Neural cell (in vitro differentiated cells): Measurements from ENCODE around the gene ZNF438. TPM values are rescaled to one million over a fixed set of nuclear protein-coding genes. Genes with fewer than 3 reads are reported as not detected.

Experiments used
- H2AFZ ChIP-seq: fragments of 200-600, 300-800 bp; sonication (generic), shearing (Covaris generic); 2 replicates; pipeline ENCODE4 v1.6.0; 2014; ENCODE audit warnings: low read depth, mild to moderate bottlenecking, antibody characterized with exemption, low read length, moderate library complexity
- H3F3A ChIP-seq: fragments of 200-600 bp; shearing (Covaris generic); 2 replicates; pipeline ENCODE4 v1.6.1; 2016; ENCODE audit warnings: mild to moderate bottlenecking, moderate library complexity, mixed read lengths, antibody characterized with exemption, low read length; ENCODE audit not compliant: insufficient read depth, poor library complexity, severe bottlenecking
- H3K27ac ChIP-seq: fragments of 200-600, 300-800 bp; sonication (generic), shearing (Covaris generic); 2 replicates; pipeline ENCODE4 v1.5.1; 2014; ENCODE audit warnings: mild to moderate bottlenecking, low read length, moderate library complexity
- H3K27me3 ChIP-seq: fragments of 300-800, 200-600 bp; sonication (generic), shearing (Covaris generic); 2 replicates; pipeline ENCODE4 v1.6.0; 2014; ENCODE audit warnings: mild to moderate bottlenecking, low read depth, low read length, moderate library complexity; ENCODE audit not compliant: insufficient read depth
- H3K36me3 ChIP-seq: fragments of 300-800, 200-600 bp; sonication (generic), shearing (Covaris generic); 2 replicates; pipeline ENCODE4 v1.5.1; 2014; ENCODE audit warnings: mild to moderate bottlenecking, antibody characterized with exemption, low read length, moderate library complexity; ENCODE audit not compliant: insufficient read depth
- H3K4me2 ChIP-seq: fragments of 300-800, 200-600 bp; sonication (generic), shearing (Covaris generic); 2 replicates; pipeline ENCODE4 v1.6.0; 2014; ENCODE audit warnings: mild to moderate bottlenecking, low read length
- H3K4me3 ChIP-seq: fragments of 300-800, 200-600 bp; sonication (generic), shearing (Covaris generic); 2 replicates; pipeline ENCODE4 v1.5.1; 2014; ENCODE audit warnings: mild to moderate bottlenecking, low read length, moderate library complexity
- H3K79me2 ChIP-seq: fragments of 200-600 bp; shearing (Covaris generic); replicated peaks from 2 replicates; pipeline ENCODE4 v1.6.0; 2014; ENCODE audit warnings: mild to moderate bottlenecking, low read length, moderate library complexity; ENCODE audit not compliant: insufficient read depth
- H3K9ac ChIP-seq: fragments of 300-800, 200-600 bp; sonication (generic), shearing (Covaris generic); 2 replicates; pipeline ENCODE4 v1.6.1; 2016; ENCODE audit warnings: mild to moderate bottlenecking, low read length, mixed read lengths
- H3K9me2 ChIP-seq: fragments of 200-600 bp; shearing (Covaris generic); 2 replicates; pipeline ENCODE4 v1.6.1; 2016; ENCODE audit warnings: mild to moderate bottlenecking, low read length, mixed read lengths; ENCODE audit not compliant: insufficient read depth
- H3K9me3 ChIP-seq: fragments of 200-600, 300-800 bp; sonication (generic), shearing (Covaris generic); 2 replicates; pipeline ENCODE4 v1.6.1; 2016; ENCODE audit warnings: mild to moderate bottlenecking, mixed run types, low read length, moderate library complexity, mixed read lengths
- H4K20me1 ChIP-seq: fragments of 200-600 bp; shearing (Covaris generic); 2 replicates; pipeline ENCODE4 v1.6.1; 2016; ENCODE audit warnings: mild to moderate bottlenecking, mixed run types; ENCODE audit not compliant: insufficient read depth
- EP300 ChIP-seq: fragments of 450-650 bp; conservative IDR thresholded peaks from 2 replicates; pipeline ENCODE4 v1.6.1; 2014; ENCODE audit warnings: antibody characterized with exemption, mild to moderate bottlenecking, moderate library complexity; ENCODE audit not compliant: poor library complexity, severe bottlenecking
- EZH2 ChIP-seq: fragments of 200-600, 300-800 bp; shearing (Covaris generic), sonication (generic); IDR thresholded peaks from 2 replicates; pipeline ENCODE4 v1.6.1; 2014; ENCODE audit warnings: antibody characterized with exemption, low read length, borderline replicate concordance, mild to moderate bottlenecking; ENCODE audit not compliant: insufficient read depth, poor library complexity, severe bottlenecking
- MXI1 ChIP-seq: fragments of 450-650 bp; conservative IDR thresholded peaks from 2 replicates; pipeline ENCODE4 v1.6.1; 2014; ENCODE audit warnings: antibody characterized with exemption, mild to moderate bottlenecking; ENCODE audit not compliant: poor library complexity, severe bottlenecking
- POLR2AphosphoS5 ChIP-seq: IDR thresholded peaks from 2 replicates; pipeline ENCODE4 v1.6.1; 2012
- RAD21 ChIP-seq: fragments of 450-650 bp; conservative IDR thresholded peaks from 2 replicates; pipeline ENCODE4 v1.6.1; 2014; ENCODE audit warnings: antibody characterized with exemption, mild to moderate bottlenecking, moderate library complexity
- REST ChIP-seq: IDR thresholded peaks from 2 replicates; pipeline ENCODE4 v1.6.1; 2012; ENCODE audit warnings: borderline replicate concordance
- SMC3 ChIP-seq: fragments of 450-650 bp; conservative IDR thresholded peaks from 2 replicates; pipeline ENCODE4 v1.6.1; 2014; ENCODE audit warnings: antibody characterized with exemption, mild to moderate bottlenecking, moderate library complexity; ENCODE audit not compliant: poor library complexity
- TAF1 ChIP-seq: IDR thresholded peaks from 2 replicates; pipeline ENCODE4 v1.6.1; 2012; ENCODE audit warnings: low read depth
- polyA plus RNA-seq: library from polyadenylated mRNA; depleted of rRNA; stranded (reverse); fragments of >200 nt; gene quantifications from 2 replicates; pipeline ENCODE4 v1.2.3, GENCODE V29; 2014
- TF ChIP-seq, protein P1 (sequence below): fragments of 450-650 bp; IDR thresholded peaks from 2 replicates; pipeline ENCODE4 v1.5.1; 2014; ENCODE audit warnings: antibody characterized with exemption, mild to moderate bottlenecking, moderate library complexity; ENCODE audit not compliant: poor library complexity, severe bottlenecking

ZNF438 gene
- polyA plus RNA-seq, 1 donor from 2014 or later, result 0.78 TPM

GRCh38 chr10:30917067-30917466 lies 114.6 kb downstream of the ZNF438 start:
- H3K4me2 ChIP-seq, result no peak overlapping the region
- H3K36me3 ChIP-seq, result no peaks in the 10 kb centered on the region
- no peak overlapping the region for H2AFZ ChIP-seq
- no peak overlapping the region for H3K27ac ChIP-seq
- no peaks in the 10 kb centered on the region for H4K20me1 ChIP-seq
- H3K9ac ChIP-seq, result no peak overlapping the region
- TF ChIP-seq RAD21 (no peak), REST (no peak), SMC3 (no peak), POLR2AphosphoS5 (no peak), MXI1 (no peak), TAF1 (no peak), EZH2 (no peak), EP300 (no peak)
- TF ChIP-seq, protein P1, sequence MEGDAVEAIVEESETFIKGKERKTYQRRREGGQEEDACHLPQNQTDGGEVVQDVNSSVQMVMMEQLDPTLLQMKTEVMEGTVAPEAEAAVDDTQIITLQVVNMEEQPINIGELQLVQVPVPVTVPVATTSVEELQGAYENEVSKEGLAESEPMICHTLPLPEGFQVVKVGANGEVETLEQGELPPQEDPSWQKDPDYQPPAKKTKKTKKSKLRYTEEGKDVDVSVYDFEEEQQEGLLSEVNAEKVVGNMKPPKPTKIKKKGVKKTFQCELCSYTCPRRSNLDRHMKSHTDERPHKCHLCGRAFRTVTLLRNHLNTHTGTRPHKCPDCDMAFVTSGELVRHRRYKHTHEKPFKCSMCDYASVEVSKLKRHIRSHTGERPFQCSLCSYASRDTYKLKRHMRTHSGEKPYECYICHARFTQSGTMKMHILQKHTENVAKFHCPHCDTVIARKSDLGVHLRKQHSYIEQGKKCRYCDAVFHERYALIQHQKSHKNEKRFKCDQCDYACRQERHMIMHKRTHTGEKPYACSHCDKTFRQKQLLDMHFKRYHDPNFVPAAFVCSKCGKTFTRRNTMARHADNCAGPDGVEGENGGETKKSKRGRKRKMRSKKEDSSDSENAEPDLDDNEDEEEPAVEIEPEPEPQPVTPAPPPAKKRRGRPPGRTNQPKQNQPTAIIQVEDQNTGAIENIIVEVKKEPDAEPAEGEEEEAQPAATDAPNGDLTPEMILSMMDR, result no peak
- no peaks in the 10 kb centered on the region for H3F3A ChIP-seq
- no peaks in the 10 kb centered on the region for H3K9me3 ChIP-seq
- no peaks in the 10 kb centered on the region for H3K9me2 ChIP-seq
- H3K27me3 ChIP-seq, result no peaks in the 10 kb centered on the region
- no peak overlapping the region for H3K4me3 ChIP-seq
- no peaks in the 10 kb centered on the region for H3K79me2 ChIP-seq

DNA sequence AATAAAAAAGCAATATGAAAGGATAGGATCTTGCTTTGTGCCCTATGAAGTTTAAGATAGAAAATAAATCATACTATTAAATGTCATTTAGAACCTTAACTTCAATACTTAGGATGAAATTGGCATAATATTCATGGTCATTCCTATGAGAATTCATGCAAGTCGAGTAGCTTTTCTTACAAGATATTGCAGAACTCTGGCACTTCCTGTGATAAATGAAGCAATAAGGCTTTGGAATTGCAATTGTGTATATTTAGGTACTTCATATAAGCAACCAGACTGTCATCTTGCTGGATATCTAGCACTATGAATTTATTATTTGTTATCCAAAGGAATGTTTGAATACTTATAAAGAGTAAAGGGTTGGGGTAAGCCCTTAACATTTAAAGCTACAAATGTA lies 116.5 kb downstream of the ZNF438 start:
- Histone ChIP-seq H3K4me3 (no peak overlapping the region), H3K9me2 (no peaks in the 10 kb centered on the region), H3K36me3 (no peaks in the 10 kb centered on the region), H3K79me2 (no peaks in the 10 kb centered on the region), H3K9ac (no peak overlapping the region), H3F3A (no peaks in the 10 kb centered on the region), H3K9me3 (no peaks in the 10 kb centered on the region), H3K4me2 (no peak overlapping the region), H4K20me1 (no peaks in the 10 kb centered on the region), H3K27me3 (no peaks in the 10 kb centered on the region), H2AFZ (no peak overlapping the region), H3K27ac (no peak overlapping the region)
- TF ChIP-seq MXI1, result no peak
- no peak for TF ChIP-seq REST
